Astrocyte of the spinal cord (primary cell): ENCODE measurements around the gene MAN1A1.

Source experiments
- DNase-seq: peaks from one replicate; pipeline ENCODE4 v3.0.0; 2011; ENCODE audit warnings: low read depth, low spot score
- H3K4me3 ChIP-seq: 2 replicates; pipeline ENCODE4 v1.5.1; 2011; ENCODE audit warnings: low read depth, mild to moderate bottlenecking, low read length, moderate library complexity
- in situ Hi-C: cut with HindIII; loops from 2 replicates; pipeline ENCODE4 v1.10.0; 2017; ENCODE audit warnings: low sequenced_read_pairs
- TF ChIP-seq, protein P1 (sequence below): IDR thresholded peaks from 2 replicates; pipeline ENCODE4 v1.5.1; 2012; ENCODE audit warnings: low read depth, mild to moderate bottlenecking, low read length, inconsistent platforms

Gene MAN1A1

DNA sequence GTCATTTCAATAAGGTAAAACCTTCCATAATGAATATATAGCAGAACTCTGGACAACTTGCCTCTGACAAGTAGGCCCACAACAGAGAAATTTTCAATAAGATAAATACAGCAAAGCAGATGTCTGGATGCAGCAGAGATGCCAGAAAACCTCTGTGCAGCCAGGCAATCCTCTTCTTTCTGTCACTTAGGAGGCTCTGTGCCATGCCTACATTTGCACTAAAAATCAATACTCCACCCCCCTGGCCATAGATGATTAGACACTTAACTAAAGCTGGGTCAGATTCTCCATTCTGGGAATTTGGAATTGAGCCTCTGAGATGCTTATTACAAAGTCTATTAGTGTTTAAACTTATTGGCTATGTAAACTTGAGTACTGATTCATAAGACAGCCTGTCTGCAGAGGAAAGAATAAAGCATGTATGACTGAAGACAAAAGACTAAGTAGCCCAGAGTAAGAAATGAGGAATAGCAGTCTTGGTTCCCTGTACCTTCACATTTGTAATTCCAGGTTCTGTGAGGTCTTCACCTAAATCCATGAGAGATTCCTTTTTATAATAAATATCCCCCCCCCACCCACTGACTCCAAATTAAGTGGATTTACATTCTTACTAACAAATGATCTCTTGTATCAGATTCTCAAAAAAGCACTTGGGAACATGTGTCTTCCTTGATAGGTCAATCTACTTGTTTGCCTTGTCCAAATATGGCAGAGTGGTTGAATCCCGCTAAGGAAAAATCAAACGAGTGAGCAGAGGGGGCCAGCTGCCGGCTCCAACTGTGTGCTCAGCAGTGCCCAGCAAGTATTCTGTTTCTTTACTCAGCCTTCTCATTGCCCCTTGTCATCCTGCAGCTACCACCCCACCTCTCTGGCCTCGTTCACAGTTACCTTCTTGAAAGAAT is 20.4 kb downstream of the MAN1A1 start:
- no peak for DNase-seq
- in situ Hi-C loops = no loop called here
- TF ChIP-seq, protein P1, sequence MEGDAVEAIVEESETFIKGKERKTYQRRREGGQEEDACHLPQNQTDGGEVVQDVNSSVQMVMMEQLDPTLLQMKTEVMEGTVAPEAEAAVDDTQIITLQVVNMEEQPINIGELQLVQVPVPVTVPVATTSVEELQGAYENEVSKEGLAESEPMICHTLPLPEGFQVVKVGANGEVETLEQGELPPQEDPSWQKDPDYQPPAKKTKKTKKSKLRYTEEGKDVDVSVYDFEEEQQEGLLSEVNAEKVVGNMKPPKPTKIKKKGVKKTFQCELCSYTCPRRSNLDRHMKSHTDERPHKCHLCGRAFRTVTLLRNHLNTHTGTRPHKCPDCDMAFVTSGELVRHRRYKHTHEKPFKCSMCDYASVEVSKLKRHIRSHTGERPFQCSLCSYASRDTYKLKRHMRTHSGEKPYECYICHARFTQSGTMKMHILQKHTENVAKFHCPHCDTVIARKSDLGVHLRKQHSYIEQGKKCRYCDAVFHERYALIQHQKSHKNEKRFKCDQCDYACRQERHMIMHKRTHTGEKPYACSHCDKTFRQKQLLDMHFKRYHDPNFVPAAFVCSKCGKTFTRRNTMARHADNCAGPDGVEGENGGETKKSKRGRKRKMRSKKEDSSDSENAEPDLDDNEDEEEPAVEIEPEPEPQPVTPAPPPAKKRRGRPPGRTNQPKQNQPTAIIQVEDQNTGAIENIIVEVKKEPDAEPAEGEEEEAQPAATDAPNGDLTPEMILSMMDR = no peak
- no peak overlapping the region for H3K4me3 ChIP-seq

DNA sequence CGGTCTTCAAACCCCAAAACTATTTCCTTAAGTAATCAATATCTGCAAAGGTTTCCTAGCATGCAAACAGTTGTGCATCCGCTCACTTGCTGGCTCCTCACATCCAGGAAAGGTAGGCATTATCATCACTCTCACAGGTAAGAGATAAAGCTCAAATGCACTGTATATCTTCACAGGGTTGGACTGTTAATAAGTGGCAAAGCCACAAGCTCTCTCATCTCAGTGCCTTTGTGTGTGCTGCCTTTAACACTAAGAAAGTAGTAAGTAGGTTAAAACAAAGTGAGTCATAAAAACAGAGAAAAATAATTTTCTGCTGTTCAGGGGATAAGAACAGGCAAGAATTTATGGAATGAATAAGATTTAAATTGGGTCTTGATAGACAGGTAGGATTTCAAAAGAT is 21.3 kb downstream of the MAN1A1 start:
- in situ Hi-C loops = no loop called here
- DNase-seq = no peak
- H3K4me3 ChIP-seq = no peak overlapping the region
- TF ChIP-seq, protein P1 = no peak

DNA sequence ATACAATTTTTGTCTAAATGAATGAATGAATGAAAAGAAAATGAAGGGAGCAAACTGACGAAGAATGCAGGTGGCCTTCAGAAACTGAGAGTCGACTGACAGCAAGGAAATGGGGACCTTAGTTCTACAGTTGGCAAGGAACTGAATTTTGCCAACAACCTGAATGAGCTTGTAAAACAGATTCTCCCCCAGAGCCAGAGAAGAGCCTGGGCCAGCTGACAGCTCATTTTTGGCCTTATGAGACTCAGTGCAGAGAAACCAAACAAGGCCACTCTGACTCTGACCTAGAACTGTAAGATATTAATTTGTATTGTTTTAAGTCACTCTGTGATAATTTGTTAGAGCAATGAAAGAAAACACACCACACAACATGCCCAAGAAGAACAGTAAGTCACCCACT is 21.8 kb downstream of the MAN1A1 start:
- in situ Hi-C loops = no loop called here
- no peak overlapping the region for H3K4me3 ChIP-seq
- TF ChIP-seq, protein P1 = no peak
- DNase-seq = no peak

DNA sequence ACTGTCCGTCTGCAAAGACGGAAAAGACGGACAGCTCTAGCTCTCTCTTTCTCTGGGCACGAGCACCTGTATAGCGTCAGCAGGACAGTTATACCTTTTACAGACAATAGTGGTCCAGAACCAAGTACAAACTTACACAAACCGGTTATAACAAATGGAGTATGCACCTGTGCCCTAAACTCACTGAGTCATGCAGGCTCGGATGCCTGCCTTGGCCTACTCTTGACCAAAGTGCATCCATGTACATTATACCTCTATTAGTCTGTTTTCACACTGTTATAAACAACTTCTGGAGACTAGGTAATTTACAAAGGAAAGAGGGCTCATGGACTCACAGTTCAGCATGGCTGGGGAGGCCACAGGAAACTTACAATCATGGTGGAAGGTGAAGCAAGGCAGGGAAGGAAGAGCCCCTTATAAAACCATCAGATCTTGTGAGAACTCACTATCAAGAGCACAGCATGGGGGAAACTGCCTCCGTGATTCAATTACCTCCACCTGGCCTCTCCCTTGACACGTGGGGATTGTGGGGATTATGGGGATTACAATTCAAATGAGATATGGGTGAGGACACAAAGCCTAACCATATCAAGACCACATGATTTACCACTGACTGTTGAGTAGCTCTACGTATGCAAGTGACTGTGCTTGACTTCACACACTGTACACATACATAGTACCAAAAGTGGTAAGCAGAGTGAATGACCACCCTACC is 23.1 kb downstream of the MAN1A1 start:
- TF ChIP-seq, protein P1 = no peak
- in situ Hi-C loops = no loop called here
- H3K4me3 ChIP-seq = no peak overlapping the region
- DNase-seq = no peak

DNA sequence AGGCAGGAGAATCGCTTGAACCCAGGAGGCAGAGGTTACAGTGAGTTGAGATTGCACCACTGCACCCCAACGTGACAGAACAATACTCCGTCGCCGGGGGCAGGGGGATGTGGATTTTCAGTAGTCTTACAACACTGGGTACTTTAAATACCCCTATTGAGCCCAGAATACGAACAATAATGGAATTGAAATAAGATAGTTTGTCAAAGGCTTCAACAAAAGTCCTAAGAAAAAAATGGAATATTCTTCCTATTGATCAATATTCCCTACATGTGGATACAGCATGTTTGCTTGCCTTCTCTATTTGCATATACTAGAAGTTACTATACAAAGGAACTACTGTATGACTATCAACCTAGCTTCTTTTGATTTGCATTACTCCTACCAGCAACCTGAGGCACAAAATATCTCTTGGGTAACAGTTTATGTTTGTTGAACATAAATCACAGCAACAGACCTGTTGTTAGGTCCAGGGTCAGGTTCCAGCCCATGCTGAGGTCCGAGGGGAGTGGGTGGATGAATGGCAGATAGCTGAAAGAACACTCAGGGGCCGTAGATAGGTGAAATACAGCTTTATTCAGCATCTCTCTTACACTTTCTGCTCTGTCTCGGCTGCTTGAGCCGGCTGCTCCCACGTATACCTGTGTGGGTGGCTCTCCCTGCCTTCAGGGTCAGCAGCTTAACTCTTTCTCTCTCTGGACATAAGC is 23.8 kb downstream of the MAN1A1 start:
- H3K4me3 ChIP-seq = no peak overlapping the region
- in situ Hi-C loops = no loop called here
- DNase-seq = no peak
- TF ChIP-seq, protein P1 = no peak

DNA sequence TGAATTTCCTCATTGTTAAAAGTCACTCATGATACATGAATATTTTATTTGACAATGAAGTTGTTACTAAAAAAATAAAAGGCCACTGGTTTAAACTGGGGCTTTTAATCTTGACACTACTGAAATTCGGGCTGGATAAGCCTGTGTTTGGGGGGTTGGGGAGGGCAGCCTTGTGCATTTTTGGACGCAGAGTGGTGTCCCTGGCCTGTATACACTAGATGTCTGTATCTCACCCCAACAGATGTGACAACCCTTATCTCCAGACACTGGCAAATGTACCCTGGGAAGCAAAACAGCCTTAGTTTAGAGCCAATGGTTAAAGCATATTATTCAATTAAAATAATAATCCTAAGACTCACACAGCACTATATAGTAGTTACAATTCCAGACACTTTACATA is 24.8 kb downstream of the MAN1A1 start:
- TF ChIP-seq, protein P1 = no peak
- no peak for DNase-seq
- no peak overlapping the region for H3K4me3 ChIP-seq
- in situ Hi-C loops = loop anchor here (25.0 kb wide), 1 partner anchor 187 kb away; no protein-coding TSS in a partner anchor
